PC-9 (cell line): ENCODE results near the gene C2orf69.

Source experiments
- CTCF ChIP-seq: fragments of 200-600 bp; sonication (generic); conservative IDR thresholded peaks from 2 replicates; pipeline ENCODE4 v1.6.1; 2017; ENCODE audit warnings: mixed run types, antibody characterized with exemption, mild to moderate bottlenecking, moderate library complexity
- EZH2 ChIP-seq: fragments of 200-600 bp; sonication (generic); IDR thresholded peaks from 2 replicates; pipeline ENCODE4 v1.8.0; 2017; ENCODE audit warnings: antibody characterized with exemption, low read depth

- TF ChIP-seq CTCF (no peak), EZH2 (no peak)
These were observed 22.4 kb downstream of the C2orf69 start for GRCh38 chr2:199933466-199933865.
